Measurements from ENCODE around the gene B2M. TPM values are rescaled to one million over a fixed set of nuclear protein-coding genes. Genes with fewer than 3 reads are reported as not detected.
A peak's percentile ranks its signal among the peaks of the same experiment; 100 is the strongest.

B2M gene
- total and polyA plus RNA-seq, 2 of the 13 experiments (the other 11 are each of a cell fraction or from before 2014, with no cell fraction given) = 784 to 857 TPM

DNA sequence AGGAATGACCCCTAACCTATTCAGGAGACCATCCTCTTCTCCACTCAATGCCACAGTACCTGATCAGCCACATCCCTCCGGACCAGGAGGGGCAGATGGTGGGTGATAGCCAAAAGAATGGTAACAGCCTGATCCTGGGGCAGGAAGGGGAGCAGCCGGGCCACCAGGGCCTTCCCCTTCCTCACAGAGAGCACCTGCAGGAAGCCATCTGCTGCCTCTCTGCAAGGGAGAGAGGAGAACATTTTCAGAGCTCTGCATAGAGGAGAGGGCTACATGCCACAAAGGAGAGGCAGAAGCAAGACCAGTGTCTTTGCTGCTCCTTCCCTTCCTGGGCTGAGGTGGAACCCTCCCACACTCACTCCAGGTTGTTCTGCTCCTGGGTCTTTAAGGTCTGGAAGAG, 42.4 kb upstream of the B2M start (continued):
- TF ChIP-seq HDAC1 (CRISPR knock-in tag; IDR thresholded peaks at IDR 0.05) (no peak), ELF4 (CRISPR knock-in tag; IDR thresholded peaks at IDR 0.05; ENCODE audit: borderline replicate concordance) (no peak)

DNA sequence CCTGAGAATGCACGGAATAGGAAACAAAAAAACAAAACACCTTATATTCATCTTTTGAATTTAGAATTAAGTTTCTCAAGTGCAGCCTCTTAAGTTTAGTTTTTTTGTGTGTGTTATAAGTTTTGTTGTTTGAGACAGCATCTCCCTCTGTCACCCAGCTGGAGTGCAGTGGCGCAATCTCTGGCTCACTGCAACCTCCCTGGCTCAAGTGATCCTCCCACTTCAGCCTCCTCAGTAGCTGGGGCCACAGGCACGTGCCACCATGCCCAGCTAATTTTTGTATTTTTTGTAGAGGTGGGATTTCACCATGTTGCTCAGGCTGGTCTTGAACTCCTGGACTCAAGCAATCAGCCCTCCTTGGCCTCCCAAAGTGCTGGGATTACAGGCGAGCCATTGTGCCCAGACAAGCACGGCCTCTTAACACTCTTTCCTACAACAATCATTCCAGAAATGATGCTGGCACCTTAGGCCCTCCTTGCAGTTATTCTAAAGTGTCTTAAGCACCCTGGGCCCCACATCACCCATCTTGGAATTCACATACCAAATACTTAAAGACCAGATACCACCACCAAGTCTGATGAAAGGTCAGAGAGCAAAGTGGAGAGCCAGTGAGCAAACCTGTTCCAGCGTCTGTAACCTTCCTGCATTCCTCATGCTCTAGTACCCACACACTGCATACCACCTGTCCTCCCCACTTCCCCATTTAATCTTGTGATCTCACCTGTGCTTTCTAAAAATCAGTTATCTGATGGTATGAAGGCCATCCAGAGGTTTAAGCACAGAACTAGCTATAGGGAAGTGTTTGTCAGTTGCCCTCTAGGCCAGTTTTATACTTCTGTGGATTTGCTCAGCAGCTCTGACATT, 41.0 kb upstream of the B2M start:
- intact Hi-C loops (cut with micrococcal nuclease; ENCODE audit: unreplicated experiment) (no loop called here), in situ Hi-C loops (cut with HindIII; ENCODE audit: extremely low pct_ligation_motif_present, low pct_unique_long_range_greater_than_20kb) (no loop called here)
- TF ChIP-seq FLYWCH1 (CRISPR knock-in tag; IDR thresholded peaks at IDR 0.05) (no peak), ZNF770 (CRISPR knock-in tag; IDR thresholded peaks at IDR 0.05) (peak; percentile 58; the same call in 1 of the 2 replicates)
- Histone ChIP-seq H3K79me2 (ENCODE audit: insufficient read depth, low read length) (no peaks in the 10 kb centered on the region), H3K4me2 (ENCODE audit: low read depth, low read length) (no peak overlapping the region), H3K27ac (ENCODE audit: extremely low read length, insufficient read depth, low read length) (no peak overlapping the region), H3K9ac (ENCODE audit: insufficient read depth, low read depth, low read length) (no peak overlapping the region), H3K27me3 (ENCODE audit: control insufficient read depth in 1 of 2, insufficient read depth in 2 of 2, low read length in 2 of 2) (peaks cover 2 to 5% of the 10 kb centered on the region in 2 experiments; a peak in 3 of 5 replicates), H3K36me3 (replicated peaks in 1 of 2; ENCODE audit: control insufficient read depth in 1 of 2, insufficient read depth in 2 of 2, low read length in 2 of 2) (no peaks in the 10 kb centered on the region), H3K4me3 (replicated peaks in 1 of 3; ENCODE audit: insufficient read depth in 1 of 3, low read depth in 2 of 3, low read length in 3 of 3) (no peak overlapping the region), H2AFZ (ENCODE audit: low read length) (no peak overlapping the region), H3K9me3 (ENCODE audit: low read length) (no peaks in the 10 kb centered on the region), H3K4me1 (ENCODE audit: insufficient read depth, low read length) (peaks cover 30% of the 10 kb centered on the region), H4K20me1 (ENCODE audit: insufficient read depth, low read length) (no peaks in the 10 kb centered on the region)
- ChIA-PET CTCF (ENCODE audit: low intra/inter-chr PET ratio, low total read pairs) (no interaction called here), POLR2A (no interaction called here)
- no peak for DNase-seq (ENCODE audit: low spot score)
- no peak for ATAC-seq
- BruUV-seq (replicated peaks) = no TSS peak
- FAIRE-seq = no peak
- WGBS (ENCODE audit: low lambda C conversion rate) = 52% methylated on average over 6 of the region's 6 CpGs
